ENCODE data around the gene PROS1.
A peak's percentile ranks its signal among the peaks of the same experiment; 100 is the strongest.

The PROS1 gene

GRCh38 chr3:93973131-93974126, at the start of gene PROS1:
Gene PROS1 (minus strand): TSS chr3:93973896. CDS start chr3:93973749, 147 bp downstream.
- peak; percentile 68 for DNase-seq

- no peak for DNase-seq
These were observed 46.6 kb upstream of the PROS1 start for GRCh38 chr3:94020293-94020692.

- DNase-seq: no peak
These were observed 46.0 kb upstream of the PROS1 start for GRCh38 chr3:94019659-94020058.

GRCh38 chr3:94015025-94015424, 41.3 kb upstream of the PROS1 start:
- DNase-seq: no peak

- no peak for DNase-seq
These were observed 38.5 kb upstream of the PROS1 start for GRCh38 chr3:94012185-94012584.

GRCh38 chr3:94011233-94011711, 37.6 kb upstream of the PROS1 start:
- no peak for DNase-seq

- no peak for DNase-seq
These were observed 35.9 kb upstream of the PROS1 start for GRCh38 chr3:94009608-94010007.

GRCh38 chr3:94008253-94008652, 34.6 kb upstream of the PROS1 start:
- no peak for DNase-seq

- DNase-seq: no peak
These were observed 30.7 kb upstream of the PROS1 start for GRCh38 chr3:94004301-94004910.

- no peak for DNase-seq
These were observed 28.3 kb upstream of the PROS1 start for GRCh38 chr3:94001827-94002495.

GRCh38 chr3:94001191-94001590, 27.5 kb upstream of the PROS1 start:
- no peak for DNase-seq

GRCh38 chr3:93994056-93994455, 20.4 kb upstream of the PROS1 start:
- no peak for DNase-seq

- no peak for DNase-seq
These were observed 18.5 kb upstream of the PROS1 start for GRCh38 chr3:93992207-93992606.

GRCh38 chr3:93991631-93992030, 17.9 kb upstream of the PROS1 start:
- no peak for DNase-seq

GRCh38 chr3:93989241-93989640, 15.5 kb upstream of the PROS1 start:
- no peak for DNase-seq

- no peak for DNase-seq
These were observed 15.1 kb upstream of the PROS1 start for GRCh38 chr3:93988764-93989163.

GRCh38 chr3:93988283-93988682, 14.6 kb upstream of the PROS1 start:
- DNase-seq: no peak

GRCh38 chr3:93984618-93985017, 10.9 kb upstream of the PROS1 start:
- DNase-seq: no peak

- no peak for DNase-seq
These were observed 9.7 kb upstream of the PROS1 start for GRCh38 chr3:93983408-93983807.

- no peak for DNase-seq
These were observed 8.0 kb upstream of the PROS1 start for GRCh38 chr3:93981649-93982048.

- DNase-seq: peak; percentile 95
These were observed 6.4 kb upstream of the PROS1 start, which contains the start of gene ARL13B for GRCh38 chr3:93979850-93980676. Gene ARL13B (plus strand): TSS chr3:93980155. CDS start chr3:93980424, 269 bp downstream.

- DNase-seq: no peak
These were observed 3.7 kb downstream of the PROS1 start for GRCh38 chr3:93969997-93970396.

All from activated CD4-positive, alpha-beta T cell treated with anti-CD3 and anti-CD28 coated beads for 48 hours (primary cell).